ENCODE measurements around the gene CNPY4. TPM values are rescaled to one million over a fixed set of nuclear protein-coding genes. Genes with fewer than 3 reads are reported as not detected.

CNPY4 gene
- total and polyA plus RNA-seq, 2 donors (not counting 3 experiments of a cell fraction or from before 2014, with no cell fraction given), result 28.6 to 33.7 TPM

DNA sequence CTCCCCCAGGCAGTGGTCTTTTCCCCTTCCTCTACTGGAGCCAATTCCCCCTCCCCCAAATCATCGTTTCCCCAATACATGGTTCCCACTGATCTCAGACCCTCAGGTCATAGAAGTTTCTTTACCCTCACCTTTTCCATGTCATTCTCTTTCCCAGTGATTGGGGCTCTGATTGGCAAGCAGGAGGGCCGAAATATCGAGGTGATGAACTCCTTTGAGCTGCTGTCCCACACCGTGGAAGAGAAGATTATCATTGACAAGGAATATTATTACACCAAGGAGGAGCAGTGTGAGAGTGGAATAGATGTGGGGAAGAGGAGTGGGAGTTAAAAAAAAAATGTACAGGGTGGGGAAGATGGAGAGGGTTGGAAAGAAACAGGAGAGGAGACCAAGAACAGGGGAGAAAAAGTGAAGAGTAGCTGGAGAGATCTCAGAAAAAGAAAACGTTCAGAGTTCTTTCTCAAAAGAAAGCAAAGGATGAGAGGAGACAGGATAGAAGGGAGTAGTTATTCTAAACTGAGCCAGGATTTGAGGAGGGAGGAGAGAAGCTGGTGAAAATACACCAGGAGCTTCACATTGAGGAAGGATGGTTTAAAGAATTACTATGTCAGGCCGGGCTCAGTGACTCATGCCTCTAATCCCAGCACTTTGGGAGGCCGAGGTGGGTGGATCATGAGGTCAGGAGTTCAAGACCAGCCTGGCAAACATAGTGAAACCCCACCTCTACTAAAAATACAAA lies 29.8 kb upstream of the CNPY4 start:
- H3K9ac ChIP-seq (replicated peaks; ENCODE audit: extremely low read depth, insufficient read depth, low read length), result peak overlapping the region; percentile 90
- H3K79me2 ChIP-seq (ENCODE audit: control insufficient read depth, insufficient read depth, low read length), result peaks cover 19% of the 10 kb centered on the region
- no peaks in the 10 kb centered on the region for H4K20me1 ChIP-seq (replicated peaks; ENCODE audit: control insufficient read depth, extremely low read depth, insufficient read depth, low read length)
- intact Hi-C loops (cut with micrococcal nuclease), result loop anchor here (10.0 kb wide), 1 partner anchor 175 kb away; the partner anchor contains the start of gene TRIM4
- peak overlapping the region; percentile 62 to 74 (median 68) for H3K4me3 ChIP-seq (replicated peaks in 1 of 3; ENCODE audit: insufficient read depth in 1 of 3, low read depth in 1 of 3, low read length in 3 of 3)
- H3K4me1 ChIP-seq (ENCODE audit: control insufficient read depth, extremely low read depth, insufficient read depth, low read length), result peaks cover 39% of the 10 kb centered on the region
- H3K4me2 ChIP-seq (ENCODE audit: insufficient read depth, low read length), result peak overlapping the region; percentile 53
- dilution Hi-C loops (cut with MboI; ENCODE audit: extremely low pct_ligation_motif_present, low sequenced_read_pairs), result no loop called here
- peak; percentile 38 for FAIRE-seq
- no peaks in the 10 kb centered on the region for H3K27me3 ChIP-seq (ENCODE audit: control insufficient read depth in 2 of 2, insufficient read depth in 2 of 2, low read length in 2 of 2)
- peak overlapping the region; percentile 94 for H3K27ac ChIP-seq (ENCODE audit: insufficient read depth, low read depth, low read length)
- BruUV-seq (replicated peaks), result no TSS peak
- TF ChIP-seq CTCF (IDR thresholded peaks at IDR 0.05; ENCODE audit: extremely low read depth in 1 of 2, insufficient read depth in 1 of 2, low read depth in 1 of 2, low read length in 2 of 2), result no peak
- no peak for TF ChIP-seq EZH2 (IDR thresholded peaks at IDR 0.05; ENCODE audit: borderline replicate concordance, low read depth, low read length, severe bottlenecking)
- no peak for TF ChIP-seq MAX (IDR thresholded peaks at IDR 0.05; ENCODE audit: insufficient read depth, insufficient read length)
- no peak for TF ChIP-seq POLR2AphosphoS5 (IDR thresholded peaks at IDR 0.05; ENCODE audit: insufficient read depth, low read depth, low read length)
- TF ChIP-seq FOS (IDR thresholded peaks at IDR 0.05; ENCODE audit: borderline replicate concordance, insufficient read depth, low read length), result no peak
- TF ChIP-seq MYC (IDR thresholded peaks at IDR 0.05; ENCODE audit: low read depth, low read length), result no peak
- TF ChIP-seq GATA2 (IDR thresholded peaks at IDR 0.05; ENCODE audit: insufficient read depth, insufficient read length, low read depth, low read length), result no peak
- TF ChIP-seq JUN (IDR thresholded peaks at IDR 0.05; ENCODE audit: borderline replicate concordance, insufficient read depth, insufficient read length, low read depth), result no peak
- no peak for TF ChIP-seq POLR2A (IDR thresholded peaks at IDR 0.05; ENCODE audit: low read depth, low read length)
- ChIA-PET CTCF (interaction anchor here (0.5 to 2.9 kb wide), 4 partner anchors 9 to 13 kb away, joined by 3 to 18 read pairs (median 4); partner anchors contain the start of genes AP4M1 and MCM7), POLR2A (interaction anchor here (1.0 to 1.9 kb wide), 3 partner anchors 9 to 12 kb away, joined by 3 to 6 read pairs (median 4); partner anchors contain the start of genes AP4M1 and MCM7)
- no peaks in the 10 kb centered on the region for H3K9me1 ChIP-seq (replicated peaks; ENCODE audit: control insufficient read depth, extremely low read depth, insufficient read depth, low read length)
- H3K36me3 ChIP-seq (ENCODE audit: control insufficient read depth in 2 of 2, extremely low read depth in 1 of 2, insufficient read depth in 2 of 2, low read length in 2 of 2), result peaks cover 21 to 26% of the 10 kb centered on the region in 2 experiments
- no peaks in the 10 kb centered on the region for H3K9me3 ChIP-seq (replicated peaks; ENCODE audit: control insufficient read depth, insufficient read depth, low read length)
- DNase-seq (ENCODE audit: low read depth, low spot score), result no peak
- no peak overlapping the region for H2AFZ ChIP-seq (ENCODE audit: low read depth, low read length)
